K562 (cell line): ENCODE data around the gene NLGN4Y.

Experiments used
- ESRRA ChIP-seq: fragments of 450-650 bp; IDR thresholded peaks from 2 replicates; pipeline ENCODE4 v1.6.1; 2014; ENCODE audit warnings: low read depth, mild to moderate bottlenecking, moderate library complexity, borderline replicate concordance
- KLF13 ChIP-seq: fragments of 450-650 bp; IDR thresholded peaks from 2 replicates; pipeline ENCODE4 v1.6.1; 2016; ENCODE audit warnings: missing genetic modification characterization, low read depth, mild to moderate bottlenecking, missing compliant biosample characterization, moderate library complexity, borderline replicate concordance

GRCh38 chrY:14618513-14618912, 94.2 kb downstream of the NLGN4Y start:
- TF ChIP-seq ESRRA: no peak
- no peak for TF ChIP-seq KLF13
